HG02943 (cell line): Measurements from ENCODE around the gene ST3GAL5.

Source experiments
- ATAC-seq: cut with Tn5 transposase; IDR thresholded peaks from one replicate; pipeline ENCODE4 v1.9.1; 2021; ENCODE audit warnings: mild to moderate bottlenecking, low read depth, moderate library complexity; ENCODE audit not compliant: unreplicated experiment

The ST3GAL5 gene

DNA sequence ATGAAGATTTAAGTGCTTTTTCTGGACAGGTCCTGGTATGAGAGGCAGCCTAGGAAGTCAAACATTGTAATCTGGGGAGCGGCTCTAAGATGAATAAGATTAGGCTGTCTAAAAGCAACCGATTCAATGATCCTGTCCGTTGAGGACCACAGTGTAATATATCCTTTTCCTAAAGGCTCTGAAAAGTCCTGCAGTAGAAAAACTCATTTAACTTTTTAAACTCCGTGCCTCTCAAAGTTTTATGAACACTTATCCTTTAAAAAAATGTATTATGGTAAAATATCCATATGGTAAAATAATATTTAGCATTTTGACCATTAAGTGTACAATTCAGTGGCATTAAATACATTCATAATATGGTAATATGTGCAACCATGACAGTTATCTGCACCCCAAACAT is 95.2 kb downstream of the ST3GAL5 start:
- ATAC-seq: no peak

GRCh38 chr2:85792783-85793441 is 95.9 kb downstream of the ST3GAL5 start:
- ATAC-seq: no peak

DNA sequence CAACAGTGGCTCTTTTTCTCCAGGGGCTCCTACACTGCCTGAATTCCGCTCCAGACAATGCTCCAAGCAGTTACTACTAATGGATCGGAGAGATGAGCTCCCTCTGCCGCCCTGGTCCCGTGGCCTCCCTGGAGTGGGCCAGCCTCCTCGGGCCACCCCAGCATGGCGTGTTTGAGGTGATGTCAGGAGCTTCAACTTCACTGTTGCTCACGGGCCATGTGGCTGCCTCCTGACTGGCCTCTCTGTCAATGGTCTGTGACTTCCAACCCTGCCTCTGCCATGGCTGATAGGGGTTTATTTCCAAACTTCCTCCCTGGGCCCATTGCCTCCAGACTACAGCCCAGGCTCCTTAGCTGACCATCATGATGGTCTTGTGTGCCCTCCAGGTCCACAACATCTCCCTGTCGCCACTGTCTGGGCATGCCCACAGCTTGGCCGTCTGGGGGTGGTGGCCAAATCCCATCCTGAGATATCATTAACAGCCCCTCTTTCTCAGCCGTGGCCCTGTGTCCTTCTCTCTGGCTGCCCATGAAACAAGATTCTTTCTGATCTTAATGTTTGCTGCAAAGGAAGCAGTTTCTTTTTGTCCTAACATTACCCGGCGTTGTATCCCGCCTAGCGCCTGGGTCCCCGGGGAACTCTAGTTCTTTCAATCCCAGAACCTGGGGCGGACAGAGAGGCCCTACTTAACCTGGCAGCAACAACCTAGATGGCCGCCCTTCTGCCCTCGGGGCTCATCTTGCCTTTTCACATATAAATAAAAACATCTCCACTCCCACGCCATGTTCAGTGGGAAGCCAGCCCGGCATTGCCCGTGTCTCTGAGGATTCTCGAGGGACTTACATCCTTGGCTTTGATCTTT is 96.9 kb downstream of the ST3GAL5 start:
- ATAC-seq: no peak

- ATAC-seq: no peak
Measured at GRCh38 chr2:85790499-85791188, 98.1 kb downstream of the ST3GAL5 start.

GRCh38 chr2:85790032-85790431 is 98.8 kb downstream of the ST3GAL5 start:
- no peak for ATAC-seq

DNA sequence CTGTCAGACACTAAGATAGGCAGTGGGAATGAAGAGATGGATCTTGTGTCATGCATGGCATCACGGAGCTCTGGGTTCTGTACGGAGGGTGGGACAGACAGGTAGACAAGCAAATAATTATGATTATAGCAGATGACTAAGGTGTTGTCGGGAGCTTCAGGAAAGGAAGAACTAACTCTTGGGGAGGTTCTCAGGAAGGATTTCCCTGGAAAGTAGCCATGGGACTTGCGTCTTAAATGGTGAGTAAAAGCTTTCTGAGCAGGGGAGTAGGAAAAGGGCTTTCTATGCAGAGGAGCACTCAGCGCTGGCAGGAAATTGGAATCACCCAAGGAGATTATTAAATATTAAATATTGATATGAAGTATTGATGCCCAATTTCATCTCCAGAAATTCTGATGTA is 99.5 kb downstream of the ST3GAL5 start:
- ATAC-seq: no peak

DNA sequence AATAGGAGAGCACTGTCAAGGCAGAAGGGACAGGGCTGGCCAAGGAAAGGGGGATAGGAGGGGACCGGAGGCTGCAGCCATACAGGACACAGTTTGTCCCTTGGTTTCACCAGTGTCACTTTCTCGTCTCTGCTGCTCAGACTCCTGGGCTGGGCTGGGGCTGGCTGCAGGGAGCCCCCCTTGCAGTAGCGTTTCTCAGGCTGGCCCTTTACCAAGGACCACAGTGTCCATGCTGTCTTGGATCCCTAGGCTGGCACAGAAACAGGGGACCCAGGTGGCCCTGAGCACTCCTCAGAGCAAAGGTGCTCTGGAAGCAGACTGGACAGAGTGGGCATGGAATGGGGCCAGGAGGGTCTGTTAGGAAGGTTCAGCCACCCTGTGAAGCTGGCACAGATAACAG is 100.2 kb downstream of the ST3GAL5 start:
- ATAC-seq: no peak

DNA sequence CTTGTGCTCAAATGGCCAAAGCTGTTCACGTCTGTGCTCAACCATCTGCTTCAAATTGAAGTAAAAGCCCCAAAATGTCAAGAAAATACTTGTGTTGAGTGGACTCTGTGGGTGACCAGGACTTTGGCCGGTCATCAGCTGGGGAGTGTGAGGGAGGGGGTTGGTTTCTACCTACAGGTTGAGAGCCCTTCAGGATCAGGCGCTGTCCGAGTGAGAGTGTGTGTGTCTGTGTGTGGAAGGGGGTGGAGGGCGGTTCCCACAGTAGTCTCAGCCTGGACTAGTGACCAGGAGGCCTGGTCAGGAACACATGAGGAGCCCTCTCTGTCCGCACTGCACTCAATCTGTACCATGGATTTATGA is 100.8 kb downstream of the ST3GAL5 start:
- no peak for ATAC-seq

DNA sequence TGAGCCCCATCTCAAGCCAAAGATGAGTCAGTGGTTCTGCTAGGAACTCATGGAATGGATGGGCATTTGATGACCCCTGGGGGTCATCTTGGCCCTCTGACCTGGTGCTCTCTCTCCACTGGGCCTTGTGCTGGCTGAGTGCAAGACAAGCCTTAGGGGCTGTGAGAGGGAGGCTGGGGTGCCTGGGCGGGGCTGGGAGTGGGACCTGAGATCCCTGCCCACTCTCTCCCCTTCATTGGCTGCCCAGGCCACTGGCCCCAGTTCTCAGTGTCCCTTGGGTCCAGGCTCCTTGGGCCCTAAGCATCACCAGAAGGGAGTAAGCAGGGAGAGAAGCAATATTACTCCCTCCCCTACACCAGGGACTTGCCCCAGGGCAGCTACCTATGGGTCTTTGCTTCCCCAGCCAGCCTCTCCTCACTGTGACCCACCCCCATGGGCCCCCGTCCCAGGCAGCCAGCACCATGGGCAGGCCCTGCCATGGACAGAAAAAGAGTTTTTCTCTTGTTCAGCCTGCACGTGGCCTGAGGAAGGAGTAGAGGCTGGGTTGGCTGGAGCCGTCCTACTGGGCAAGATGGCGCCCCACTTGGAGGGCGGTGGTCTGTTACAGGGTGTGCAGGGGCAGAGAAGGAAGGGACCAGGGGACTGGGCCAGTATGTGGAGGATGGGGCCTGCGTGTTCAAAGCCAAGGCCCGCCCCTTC is 101.4 kb downstream of the ST3GAL5 start:
- ATAC-seq: no peak
